ENCODE measurements around the gene TAGAP. TPM values are rescaled to one million over a fixed set of nuclear protein-coding genes. Genes with fewer than 3 reads are reported as not detected.

Gene TAGAP
- total and polyA plus RNA-seq, 10 of the 15 experiments (the other 5 are each of a cell fraction or from before 2014, with no cell fraction given), result 5.3 to 27.4 (median 18.9) TPM

- TF ChIP-seq ZNF592 (IDR thresholded peaks at IDR 0.05) (no peak), CEBPB (IDR thresholded peaks at IDR 0.05; ENCODE audit: borderline replicate concordance in 1 of 2, low read depth in 2 of 2, low read length in 2 of 2) (no peak), NFYA (IDR thresholded peaks at IDR 0.05; ENCODE audit: borderline replicate concordance, low read depth, low read length) (no peak), SP1 (IDR thresholded peaks at IDR 0.05; ENCODE audit: low read depth, low read length) (no peak), MYC (IDR thresholded peaks at IDR 0.05; ENCODE audit: insufficient read depth, insufficient read length, insufficient replicate concordance, low read length, severe bottlenecking) (no peak), EZH2 (IDR thresholded peaks at IDR 0.05; ENCODE audit: borderline replicate concordance, control insufficient read depth, low read depth, low read length) (no peak), ZBED1 (IDR thresholded peaks at IDR 0.05; ENCODE audit: borderline replicate concordance) (no peak), MLLT1 (IDR thresholded peaks at IDR 0.05) (no peak), IRF3 (IDR thresholded peaks at IDR 0.05) (no peak), HDAC2 (IDR thresholded peaks at IDR 0.05) (no peak), STAT3 (IDR thresholded peaks at IDR 0.05; ENCODE audit: low read depth, low read length) (no peak), ZZZ3 (IDR thresholded peaks at IDR 0.05; ENCODE audit: control insufficient read depth, insufficient read length, low read depth) (no peak), SIX5 (IDR thresholded peaks at IDR 0.05; ENCODE audit: low read depth, low read length, severe bottlenecking) (no peak), PRDM15 (CRISPR knock-in tag; IDR thresholded peaks at IDR 0.05) (no peak), CREM (IDR thresholded peaks at IDR 0.05; ENCODE audit: low read depth) (peak; percentile 14; the same call in 1 of the 2 replicates), RB1 (IDR thresholded peaks at IDR 0.05; ENCODE audit: borderline replicate concordance) (no peak), HCFC1 (IDR thresholded peaks at IDR 0.05; ENCODE audit: low read length) (no peak), GATAD2B (conservative IDR thresholded peaks at IDR 0.05; ENCODE audit: low read depth) (0 out of 2 replicates have a peak, but pooled peaks have one; percentile 30), TCF12 (IDR thresholded peaks at IDR 0.05; ENCODE audit: low read depth, low read length) (no peak), SMARCA5 (IDR thresholded peaks at IDR 0.05) (no peak)
These were observed 35.6 kb upstream of the TAGAP start (continued) for GRCh38 chr6:159080217-159080976.
